K562 (cell line): Measurements from ENCODE around the gene HDHD3. TPM values are rescaled to one million over a fixed set of nuclear protein-coding genes. Genes with fewer than 3 reads are reported as not detected.
A peak's percentile ranks its signal among the peaks of the same experiment; 100 is the strongest.

Experiments
- ARID4B ChIP-seq: sonication (generic); formaldehyde crosslinking; IDR thresholded peaks from 2 replicates; pipeline ENCODE4 v1.8.0; 2022; ENCODE audit warnings: mild to moderate bottlenecking, missing genetic modification reagents
- BHLHE40 ChIP-seq: IDR thresholded peaks from 2 replicates; pipeline ENCODE4 v1.6.1; 2011; ENCODE audit warnings: low read length, improper control_type of control experiment
- ELK1 ChIP-seq: sonication (generic); formaldehyde crosslinking; IDR thresholded peaks from 2 replicates; pipeline ENCODE4 v1.8.1; 2022; ENCODE audit warnings: missing genetic modification reagents
- ETV6 ChIP-seq, 3 experiments: fragments of 150-350 bp in 1 of 3; sonication (generic) in 1 of 3; formaldehyde crosslinking in 1 of 3; IDR thresholded peaks; 2 replicates each; pipeline versions ENCODE4 v1.6.1 to v1.8.0; 2014 to 2022; ENCODE audit warnings: borderline replicate concordance in 2 of 3, low read depth in 2 of 3, antibody characterized with exemption in 1 of 3, low read length in 1 of 3, mild to moderate bottlenecking in 1 of 3, missing genetic modification reagents in 1 of 3
- FOXJ3 ChIP-seq: sonication (generic); formaldehyde crosslinking; IDR thresholded peaks from 2 replicates; pipeline ENCODE4 v1.4.0; 2020; ENCODE audit warnings: mild to moderate bottlenecking, missing genetic modification reagents
- HMG20A ChIP-seq: fragments of 450-650 bp; formaldehyde crosslinking; conservative IDR thresholded peaks from 2 replicates; pipeline ENCODE4 v1.4.0; 2020; ENCODE audit warnings: mild to moderate bottlenecking, mixed read lengths
- HNRNPLL ChIP-seq: fragments of 200-400 bp; formaldehyde crosslinking; IDR thresholded peaks from 2 replicates; pipeline ENCODE4 v1.6.1; 2017; ENCODE audit warnings: low read length, low read depth, mild to moderate bottlenecking; ENCODE audit not compliant: poor library complexity, severe bottlenecking
- KDM1A ChIP-seq, 2 experiments: fragments of 450-650 bp; IDR thresholded peaks; 2 replicates each; pipeline ENCODE4 v1.6.1; 2016; ENCODE audit warnings: mild to moderate bottlenecking in 2 of 2
- MCM7 ChIP-seq, 2 experiments: fragments of 450-650 bp; IDR thresholded peaks; 2 replicates each; pipeline ENCODE4 v1.6.1; 2016 to 2018
- MEF2A ChIP-seq: IDR thresholded peaks from 2 replicates; pipeline ENCODE4 v1.6.1; 2011; ENCODE audit warnings: low read depth, mild to moderate bottlenecking, low read length, moderate library complexity; ENCODE audit not compliant: control insufficient read depth
- MTA3 ChIP-seq: fragments of 450-650 bp; formaldehyde crosslinking; IDR thresholded peaks from 2 replicates; pipeline ENCODE4 v1.6.1; 2017; ENCODE audit warnings: mild to moderate bottlenecking, borderline replicate concordance
- NFATC3 ChIP-seq: fragments of 450-650 bp; IDR thresholded peaks from 2 replicates; pipeline ENCODE4 v1.6.1; 2017; ENCODE audit warnings: mild to moderate bottlenecking
- RNF2 ChIP-seq: sonication (generic); IDR thresholded peaks from 2 replicates; pipeline ENCODE4 v1.6.1; 2016
- TEAD2 ChIP-seq: fragments of 450-650 bp; IDR thresholded peaks from 2 replicates; pipeline ENCODE4 v1.6.1; 2016; ENCODE audit warnings: missing genetic modification characterization, control low read depth, missing compliant biosample characterization
- ZBTB7A ChIP-seq: IDR thresholded peaks from 2 replicates; pipeline ENCODE4 v1.6.1; 2011; ENCODE audit warnings: low read depth, mild to moderate bottlenecking, low read length, moderate library complexity, borderline replicate concordance; ENCODE audit not compliant: control insufficient read depth
- ZC3H11A ChIP-seq: IDR thresholded peaks from 2 replicates; pipeline ENCODE4 v1.6.1; 2012; ENCODE audit warnings: low read depth, low read length, improper control_type of control experiment
- ZFP91 ChIP-seq: sonication (generic); formaldehyde crosslinking; IDR thresholded peaks from 2 replicates; pipeline ENCODE4 v1.8.0; 2022; ENCODE audit warnings: mild to moderate bottlenecking, missing genetic modification reagents
- ZNF277 ChIP-seq: fragments of 250-450 bp; sonication (Bioruptor Pico); IDR thresholded peaks from 2 replicates; pipeline ENCODE4 v1.8.0; 2022; ENCODE audit warnings: inconsistent platforms, mild to moderate bottlenecking, moderate library complexity, borderline replicate concordance
- ZNF3 ChIP-seq: fragments of 250-450 bp; sonication (Bioruptor Pico); IDR thresholded peaks from 2 replicates; pipeline ENCODE4 v1.5.0; 2021; ENCODE audit warnings: mild to moderate bottlenecking, moderate library complexity
- ZNF384 ChIP-seq: IDR thresholded peaks from 2 replicates; pipeline ENCODE4 v1.6.1; 2012; ENCODE audit warnings: low read depth, low read length, improper control_type of control experiment
- ZNF41 ChIP-seq: fragments of 250-450 bp; sonication (Bioruptor Pico); conservative IDR thresholded peaks from 2 replicates; pipeline ENCODE4 v1.4.0; 2020; ENCODE audit warnings: mild to moderate bottlenecking
- polyA plus RNA-seq, 8 experiments: library from polyadenylated mRNA; depleted of rRNA in 4 of 8; stranded (reverse) in 5 of 8; unstranded in 3 of 8; fragments of >200 nt; fragmentation: Nextera tagmentation in 2 of 8; fragmentation: Illumina TruSeq in 1 of 8; extraction: Ambion mirVana in 2 of 8; extraction: Trizol in 1 of 8; gene quantifications; 2 replicates each; pipeline versions ENCODE4 v1.2.1 to v1.2.3, GENCODE V29; 2011 to 2014; ENCODE audit warnings: inconsistent platforms in 1 of 8, missing spikeins in 1 of 8
- total RNA-seq, 7 experiments: library from RNA; depleted of rRNA in 6 of 7; stranded (reverse); fragments of >200 nt in 6 of 7; fragmentation: Illumina TruSeq in 2 of 7; extraction: Trizol in 2 of 7; gene quantifications; 2 replicates each; pipeline versions ENCODE4 v1.2.1 to v1.2.3, GENCODE V29; 2011 to 2021; ENCODE audit warnings: low replicate concordance in 1 of 7

The HDHD3 gene
- total and polyA plus RNA-seq, 9 of the 15 experiments (the other 6 are each of a cell fraction or from before 2014, with no cell fraction given) = 1.1 to 19.1 (median 10.9) TPM

- TF ChIP-seq ZFP91 (no peak), HNRNPLL (peak; percentile 48), KDM1A (IDR thresholded peaks at IDR 0.05) (peak; percentile 15 to 64; a peak in 2 of 4 replicates), ZNF41 (no peak), MTA3 (no peak), ZNF384 (no peak), ETV6 (IDR thresholded peaks at IDR 0.05; ENCODE audit: borderline replicate concordance in 1 of 2, low read depth in 2 of 2, low read length in 1 of 2) (no peak), ETV6 (CRISPR knock-in tag; IDR thresholded peaks at IDR 0.05; ENCODE audit: borderline replicate concordance) (no peak), NFATC3 (no peak), ARID4B (CRISPR knock-in tag) (no peak), MEF2A (no peak), TEAD2 (tag) (no peak), FOXJ3 (CRISPR knock-in tag) (no peak), ZNF3 (CRISPR knock-in tag) (no peak), MCM7 (IDR thresholded peaks at IDR 0.05) (no peak), RNF2 (no peak), HMG20A (CRISPR knock-in tag) (no peak), BHLHE40 (no peak), ELK1 (no peak), ZC3H11A (no peak), ZNF277 (no peak), ZBTB7A (peak; percentile 51; the same call in 1 of the 2 replicates)
Observed at GRCh38 chr9:113349445-113350094, 27.2 kb downstream of the HDHD3 start, which contains the start of gene BSPRY (continued).
